Measurements from ENCODE around the gene PRMT3.
"Not testable (repeated sequence)": the region's sequence is repeated elsewhere in the genome, so short reads cannot be mapped to it uniquely, and the experiment has no call there.

Gene PRMT3

GRCh38 chr11:20457934-20458680 is 70.6 kb downstream of the PRMT3 start:
- DNase-seq (ENCODE audit: low read depth) = no peak

GRCh38 chr11:20458905-20459632 is 71.6 kb downstream of the PRMT3 start:
- no peak for DNase-seq (ENCODE audit: low read depth)

- no peak for DNase-seq (ENCODE audit: low read depth)
Measured at GRCh38 chr11:20459865-20460264, 72.3 kb downstream of the PRMT3 start.

- DNase-seq (ENCODE audit: low read depth) = no peak
Measured at GRCh38 chr11:20464518-20464917, 77.0 kb downstream of the PRMT3 start.

- DNase-seq (ENCODE audit: low read depth) = no peak
Measured at GRCh38 chr11:20467487-20468185, 80.1 kb downstream of the PRMT3 start.

GRCh38 chr11:20470348-20470747 is 82.8 kb downstream of the PRMT3 start:
- no peak for DNase-seq (ENCODE audit: low read depth)

GRCh38 chr11:20471929-20472328 is 84.4 kb downstream of the PRMT3 start:
- DNase-seq (ENCODE audit: low read depth) = not testable (repeated sequence)

GRCh38 chr11:20474176-20474881 is 86.8 kb downstream of the PRMT3 start:
- DNase-seq (ENCODE audit: low read depth) = no peak

GRCh38 chr11:20474882-20475517 is 87.5 kb downstream of the PRMT3 start:
- DNase-seq (ENCODE audit: low read depth) = no peak

- no peak for DNase-seq (ENCODE audit: low read depth)
Measured at GRCh38 chr11:20477418-20478090, 90.0 kb downstream of the PRMT3 start.

GRCh38 chr11:20479513-20479912 is 92.0 kb downstream of the PRMT3 start:
- no peak for DNase-seq (ENCODE audit: low read depth)

- no peak for DNase-seq (ENCODE audit: low read depth)
Measured at GRCh38 chr11:20483931-20484330, 96.4 kb downstream of the PRMT3 start.

- DNase-seq (ENCODE audit: low read depth) = not testable (repeated sequence)
Measured at GRCh38 chr11:20484416-20484815, 96.9 kb downstream of the PRMT3 start.

GRCh38 chr11:20488352-20488751 is 100.8 kb downstream of the PRMT3 start:
- no peak for DNase-seq (ENCODE audit: low read depth)

GRCh38 chr11:20489948-20490347 is 102.4 kb downstream of the PRMT3 start:
- no peak for DNase-seq (ENCODE audit: low read depth)

- DNase-seq (ENCODE audit: low read depth) = no peak
Measured at GRCh38 chr11:20493340-20493739, 105.8 kb downstream of the PRMT3 start.

- no peak for DNase-seq (ENCODE audit: low read depth)
Measured at GRCh38 chr11:20497124-20497792, 109.7 kb downstream of the PRMT3 start.

GRCh38 chr11:20501252-20501651 is 113.7 kb downstream of the PRMT3 start:
- DNase-seq (ENCODE audit: low read depth) = no peak

GRCh38 chr11:20501971-20502370 is 114.5 kb downstream of the PRMT3 start:
- no peak for DNase-seq (ENCODE audit: low read depth)

GRCh38 chr11:20511982-20512381 is 124.5 kb downstream of the PRMT3 start:
- no peak for DNase-seq (ENCODE audit: low read depth)

GRCh38 chr11:20512869-20513268 is 125.4 kb downstream of the PRMT3 start:
- no peak for DNase-seq (ENCODE audit: low read depth)
